Testis (tissue), 2 donors: ENCODE measurements around the gene ZDHHC19.

Experiments
- POLR2A ChIP-seq: fragments of 450-650 bp; IDR thresholded peaks from one replicate; pipeline ENCODE4 v1.6.1; 2017; ENCODE audit warnings: antibody characterized with exemption, mild to moderate bottlenecking, moderate library complexity
- TF ChIP-seq, protein P1 (sequence below), 3 experiments: fragments of 450-650 bp in 2 of 3; fragments of 200-600 bp in 1 of 3; sonication (generic) in 1 of 3; IDR thresholded peaks; one replicate each; pipeline ENCODE4 v1.5.1; 2016 to 2019; ENCODE audit warnings: antibody characterized with exemption in 3 of 3, mild to moderate bottlenecking in 2 of 3, moderate library complexity in 1 of 3

- no peak for TF ChIP-seq POLR2A
- TF ChIP-seq, protein P1, sequence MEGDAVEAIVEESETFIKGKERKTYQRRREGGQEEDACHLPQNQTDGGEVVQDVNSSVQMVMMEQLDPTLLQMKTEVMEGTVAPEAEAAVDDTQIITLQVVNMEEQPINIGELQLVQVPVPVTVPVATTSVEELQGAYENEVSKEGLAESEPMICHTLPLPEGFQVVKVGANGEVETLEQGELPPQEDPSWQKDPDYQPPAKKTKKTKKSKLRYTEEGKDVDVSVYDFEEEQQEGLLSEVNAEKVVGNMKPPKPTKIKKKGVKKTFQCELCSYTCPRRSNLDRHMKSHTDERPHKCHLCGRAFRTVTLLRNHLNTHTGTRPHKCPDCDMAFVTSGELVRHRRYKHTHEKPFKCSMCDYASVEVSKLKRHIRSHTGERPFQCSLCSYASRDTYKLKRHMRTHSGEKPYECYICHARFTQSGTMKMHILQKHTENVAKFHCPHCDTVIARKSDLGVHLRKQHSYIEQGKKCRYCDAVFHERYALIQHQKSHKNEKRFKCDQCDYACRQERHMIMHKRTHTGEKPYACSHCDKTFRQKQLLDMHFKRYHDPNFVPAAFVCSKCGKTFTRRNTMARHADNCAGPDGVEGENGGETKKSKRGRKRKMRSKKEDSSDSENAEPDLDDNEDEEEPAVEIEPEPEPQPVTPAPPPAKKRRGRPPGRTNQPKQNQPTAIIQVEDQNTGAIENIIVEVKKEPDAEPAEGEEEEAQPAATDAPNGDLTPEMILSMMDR (IDR thresholded peaks at IDR 0.05): no peak
Observed at GRCh38 chr3:196207833-196208607, 3.2 kb downstream of the ZDHHC19 start.
